AG09319 (cell line): ENCODE results near the gene DHX8.

Experiments used
- DNase-seq: peaks from one replicate; pipeline ENCODE4 v3.0.0-alpha.2; 2010; ENCODE audit warnings: low read depth; ENCODE audit errors: extremely low read depth
- TF ChIP-seq, protein P1 (sequence below): IDR thresholded peaks from 2 replicates; pipeline ENCODE4 v1.5.1; 2011; ENCODE audit warnings: low read depth, mild to moderate bottlenecking, inconsistent platforms, low read length, moderate library complexity

DHX8 gene

DNA sequence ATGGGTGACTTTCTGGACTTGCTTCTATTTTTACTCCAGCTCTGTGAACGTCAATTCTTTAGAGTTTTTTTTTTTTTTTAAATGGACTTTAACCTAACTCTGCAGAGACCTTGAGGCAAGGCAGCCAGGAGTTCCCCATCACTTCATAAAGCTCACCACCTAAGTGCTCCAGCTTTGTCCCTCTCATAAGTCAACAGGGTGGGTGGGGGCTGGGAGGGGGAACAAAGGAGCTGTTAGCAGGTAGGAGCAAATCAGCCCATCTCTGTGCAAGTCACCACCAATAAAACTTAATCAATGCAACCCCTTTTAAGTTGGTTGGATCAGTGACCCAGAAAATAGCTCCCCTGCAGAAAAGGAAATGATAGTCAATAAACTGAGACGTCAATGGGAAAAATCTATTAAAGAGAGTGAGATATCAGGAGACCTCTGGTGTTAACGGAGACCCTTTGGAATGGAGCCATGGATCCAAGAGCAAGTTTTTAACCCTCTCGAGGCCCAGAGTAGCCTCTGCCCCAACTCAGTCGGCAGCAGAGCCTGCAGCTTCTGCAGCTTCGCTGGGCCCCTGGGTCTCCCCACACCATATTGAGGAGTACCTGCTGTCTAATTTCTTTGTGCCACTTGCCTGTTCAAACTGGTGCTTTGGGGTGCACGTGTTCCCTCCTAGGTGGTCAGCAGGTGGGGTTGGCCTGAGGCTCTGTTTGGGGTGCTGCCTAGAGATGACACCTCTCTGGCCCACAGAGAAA is 90.0 kb downstream of the DHX8 start:
- DNase-seq: no peak
- TF ChIP-seq, protein P1, sequence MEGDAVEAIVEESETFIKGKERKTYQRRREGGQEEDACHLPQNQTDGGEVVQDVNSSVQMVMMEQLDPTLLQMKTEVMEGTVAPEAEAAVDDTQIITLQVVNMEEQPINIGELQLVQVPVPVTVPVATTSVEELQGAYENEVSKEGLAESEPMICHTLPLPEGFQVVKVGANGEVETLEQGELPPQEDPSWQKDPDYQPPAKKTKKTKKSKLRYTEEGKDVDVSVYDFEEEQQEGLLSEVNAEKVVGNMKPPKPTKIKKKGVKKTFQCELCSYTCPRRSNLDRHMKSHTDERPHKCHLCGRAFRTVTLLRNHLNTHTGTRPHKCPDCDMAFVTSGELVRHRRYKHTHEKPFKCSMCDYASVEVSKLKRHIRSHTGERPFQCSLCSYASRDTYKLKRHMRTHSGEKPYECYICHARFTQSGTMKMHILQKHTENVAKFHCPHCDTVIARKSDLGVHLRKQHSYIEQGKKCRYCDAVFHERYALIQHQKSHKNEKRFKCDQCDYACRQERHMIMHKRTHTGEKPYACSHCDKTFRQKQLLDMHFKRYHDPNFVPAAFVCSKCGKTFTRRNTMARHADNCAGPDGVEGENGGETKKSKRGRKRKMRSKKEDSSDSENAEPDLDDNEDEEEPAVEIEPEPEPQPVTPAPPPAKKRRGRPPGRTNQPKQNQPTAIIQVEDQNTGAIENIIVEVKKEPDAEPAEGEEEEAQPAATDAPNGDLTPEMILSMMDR: no peak

DNA sequence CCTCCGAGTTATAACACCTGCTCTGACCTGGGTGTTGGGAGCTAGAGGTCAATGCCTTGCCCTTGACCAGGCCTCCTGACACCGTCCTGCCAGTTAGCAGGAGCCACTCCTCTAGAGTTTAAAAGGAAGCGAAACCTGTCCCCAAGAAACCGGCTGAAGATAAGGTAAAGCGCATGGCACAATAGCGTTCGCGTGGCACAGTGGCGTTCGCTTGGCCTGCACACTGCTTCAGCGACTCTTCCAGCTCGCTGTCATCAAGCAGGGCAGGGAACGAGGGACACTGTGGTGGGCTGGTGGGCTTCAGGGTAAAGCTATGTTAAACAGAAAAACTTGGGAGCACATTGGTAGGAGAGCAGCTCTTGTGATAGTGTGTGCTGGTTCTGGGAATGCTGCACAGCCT is 90.6 kb downstream of the DHX8 start:
- TF ChIP-seq, protein P1: no peak
- DNase-seq: no peak

DNA sequence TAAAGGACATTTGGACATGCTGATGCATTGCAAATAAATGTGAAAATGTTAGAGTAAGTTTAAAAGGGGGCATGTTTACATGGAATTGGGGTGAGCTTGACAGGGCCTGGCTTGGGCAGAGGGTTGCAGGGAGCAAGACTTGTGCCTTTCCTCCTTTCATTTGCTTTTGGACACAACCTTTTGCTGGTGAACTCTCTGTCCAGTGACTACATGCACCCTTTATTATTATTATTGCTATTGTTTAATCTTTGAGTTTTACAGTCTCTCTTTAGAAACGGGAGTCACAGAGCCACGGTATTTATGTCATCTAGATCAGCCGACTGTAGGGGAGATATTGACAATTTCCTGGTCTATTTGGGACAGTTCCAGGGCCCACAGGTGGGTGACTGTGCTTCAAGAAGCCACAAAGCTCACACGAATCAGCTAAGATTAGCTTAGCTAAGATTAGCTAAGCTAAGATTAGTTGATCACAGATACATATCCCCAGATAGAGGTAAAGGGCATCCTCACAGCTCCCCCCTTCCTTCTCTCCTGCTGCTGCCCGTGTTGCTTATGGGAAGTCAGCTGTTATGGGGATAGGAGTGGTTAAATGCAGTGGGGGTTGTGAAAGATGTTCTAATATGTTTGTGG is 91.2 kb downstream of the DHX8 start:
- TF ChIP-seq, protein P1: no peak
- DNase-seq: no peak
